Neural cell (in vitro differentiated cells): ENCODE results near the gene CDYL.

Source experiments
- EP300 ChIP-seq: fragments of 450-650 bp; conservative IDR thresholded peaks from 2 replicates; pipeline ENCODE4 v1.6.1; 2014; ENCODE audit warnings: antibody characterized with exemption, mild to moderate bottlenecking, moderate library complexity; ENCODE audit not compliant: poor library complexity, severe bottlenecking
- EZH2 ChIP-seq: fragments of 200-600, 300-800 bp; shearing (Covaris generic), sonication (generic); IDR thresholded peaks from 2 replicates; pipeline ENCODE4 v1.6.1; 2014; ENCODE audit warnings: antibody characterized with exemption, low read length, borderline replicate concordance, mild to moderate bottlenecking; ENCODE audit not compliant: insufficient read depth, poor library complexity, severe bottlenecking
- POLR2AphosphoS5 ChIP-seq: IDR thresholded peaks from 2 replicates; pipeline ENCODE4 v1.6.1; 2012
- RAD21 ChIP-seq: fragments of 450-650 bp; conservative IDR thresholded peaks from 2 replicates; pipeline ENCODE4 v1.6.1; 2014; ENCODE audit warnings: antibody characterized with exemption, mild to moderate bottlenecking, moderate library complexity
- TAF1 ChIP-seq: IDR thresholded peaks from 2 replicates; pipeline ENCODE4 v1.6.1; 2012; ENCODE audit warnings: low read depth
- TF ChIP-seq, protein P1 (sequence below): IDR thresholded peaks from 2 replicates; pipeline ENCODE4 v1.6.1; 2012; ENCODE audit warnings: borderline replicate concordance
- TF ChIP-seq, protein P2 (sequence below): fragments of 450-650 bp; IDR thresholded peaks from 2 replicates; pipeline ENCODE4 v1.5.1; 2014; ENCODE audit warnings: antibody characterized with exemption, mild to moderate bottlenecking, moderate library complexity; ENCODE audit not compliant: poor library complexity, severe bottlenecking

DNA sequence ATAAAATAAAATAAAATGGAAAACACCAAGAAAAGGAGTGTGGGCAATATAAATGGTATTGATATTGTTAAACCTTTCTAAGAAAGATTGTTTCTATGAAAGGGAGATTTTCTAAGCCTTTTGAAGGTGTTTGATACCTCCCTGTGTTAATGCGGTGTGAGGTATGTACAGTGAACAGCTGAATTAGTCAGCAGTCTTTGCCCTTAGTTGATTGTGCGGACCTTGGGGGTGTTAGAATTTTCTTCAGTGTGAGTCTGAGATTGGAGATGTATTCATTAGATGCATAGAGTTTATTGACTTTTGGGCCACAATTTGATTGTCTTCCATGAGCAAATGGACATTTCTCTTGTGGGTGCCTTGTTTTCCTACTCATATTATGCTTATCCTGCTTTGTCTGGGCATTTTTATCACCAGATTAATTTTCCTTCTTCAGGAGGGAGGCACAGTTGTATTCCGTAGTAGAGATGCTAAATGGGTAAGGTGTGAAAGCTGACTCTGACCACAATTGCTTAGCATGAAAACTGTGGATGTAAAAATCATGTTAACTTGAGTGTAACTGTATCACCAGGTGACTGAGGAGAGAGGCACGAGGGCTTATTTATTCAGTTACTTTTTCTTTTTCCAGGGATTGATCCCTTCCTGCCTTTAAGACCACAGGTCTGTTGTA, 42.2 kb downstream of the CDYL start:
- TF ChIP-seq EP300, result no peak
- no peak for TF ChIP-seq EZH2
- TF ChIP-seq TAF1, result no peak
- TF ChIP-seq POLR2AphosphoS5, result no peak
- TF ChIP-seq, protein P1, sequence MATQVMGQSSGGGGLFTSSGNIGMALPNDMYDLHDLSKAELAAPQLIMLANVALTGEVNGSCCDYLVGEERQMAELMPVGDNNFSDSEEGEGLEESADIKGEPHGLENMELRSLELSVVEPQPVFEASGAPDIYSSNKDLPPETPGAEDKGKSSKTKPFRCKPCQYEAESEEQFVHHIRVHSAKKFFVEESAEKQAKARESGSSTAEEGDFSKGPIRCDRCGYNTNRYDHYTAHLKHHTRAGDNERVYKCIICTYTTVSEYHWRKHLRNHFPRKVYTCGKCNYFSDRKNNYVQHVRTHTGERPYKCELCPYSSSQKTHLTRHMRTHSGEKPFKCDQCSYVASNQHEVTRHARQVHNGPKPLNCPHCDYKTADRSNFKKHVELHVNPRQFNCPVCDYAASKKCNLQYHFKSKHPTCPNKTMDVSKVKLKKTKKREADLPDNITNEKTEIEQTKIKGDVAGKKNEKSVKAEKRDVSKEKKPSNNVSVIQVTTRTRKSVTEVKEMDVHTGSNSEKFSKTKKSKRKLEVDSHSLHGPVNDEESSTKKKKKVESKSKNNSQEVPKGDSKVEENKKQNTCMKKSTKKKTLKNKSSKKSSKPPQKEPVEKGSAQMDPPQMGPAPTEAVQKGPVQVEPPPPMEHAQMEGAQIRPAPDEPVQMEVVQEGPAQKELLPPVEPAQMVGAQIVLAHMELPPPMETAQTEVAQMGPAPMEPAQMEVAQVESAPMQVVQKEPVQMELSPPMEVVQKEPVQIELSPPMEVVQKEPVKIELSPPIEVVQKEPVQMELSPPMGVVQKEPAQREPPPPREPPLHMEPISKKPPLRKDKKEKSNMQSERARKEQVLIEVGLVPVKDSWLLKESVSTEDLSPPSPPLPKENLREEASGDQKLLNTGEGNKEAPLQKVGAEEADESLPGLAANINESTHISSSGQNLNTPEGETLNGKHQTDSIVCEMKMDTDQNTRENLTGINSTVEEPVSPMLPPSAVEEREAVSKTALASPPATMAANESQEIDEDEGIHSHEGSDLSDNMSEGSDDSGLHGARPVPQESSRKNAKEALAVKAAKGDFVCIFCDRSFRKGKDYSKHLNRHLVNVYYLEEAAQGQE, result no peak
- TF ChIP-seq, protein P2, sequence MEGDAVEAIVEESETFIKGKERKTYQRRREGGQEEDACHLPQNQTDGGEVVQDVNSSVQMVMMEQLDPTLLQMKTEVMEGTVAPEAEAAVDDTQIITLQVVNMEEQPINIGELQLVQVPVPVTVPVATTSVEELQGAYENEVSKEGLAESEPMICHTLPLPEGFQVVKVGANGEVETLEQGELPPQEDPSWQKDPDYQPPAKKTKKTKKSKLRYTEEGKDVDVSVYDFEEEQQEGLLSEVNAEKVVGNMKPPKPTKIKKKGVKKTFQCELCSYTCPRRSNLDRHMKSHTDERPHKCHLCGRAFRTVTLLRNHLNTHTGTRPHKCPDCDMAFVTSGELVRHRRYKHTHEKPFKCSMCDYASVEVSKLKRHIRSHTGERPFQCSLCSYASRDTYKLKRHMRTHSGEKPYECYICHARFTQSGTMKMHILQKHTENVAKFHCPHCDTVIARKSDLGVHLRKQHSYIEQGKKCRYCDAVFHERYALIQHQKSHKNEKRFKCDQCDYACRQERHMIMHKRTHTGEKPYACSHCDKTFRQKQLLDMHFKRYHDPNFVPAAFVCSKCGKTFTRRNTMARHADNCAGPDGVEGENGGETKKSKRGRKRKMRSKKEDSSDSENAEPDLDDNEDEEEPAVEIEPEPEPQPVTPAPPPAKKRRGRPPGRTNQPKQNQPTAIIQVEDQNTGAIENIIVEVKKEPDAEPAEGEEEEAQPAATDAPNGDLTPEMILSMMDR, result no peak
- no peak for TF ChIP-seq RAD21
